ENCODE measurements around the gene NLRP4.

The NLRP4 gene

GRCh38 chr19:55836340-55836739 is at the start of gene NLRP4:
TSS of gene NLRP4 (plus strand) at chr19:55836540. CDS start at chr19:55852081, 15,541 bp downstream.
- DNase-seq, result no peak

- DNase-seq, result no peak
Measured at GRCh38 chr19:55795021-55795420, 41.3 kb upstream of the NLRP4 start.

- DNase-seq, result no peak
Measured at GRCh38 chr19:55801416-55801815, 34.9 kb upstream of the NLRP4 start.

- no peak for DNase-seq
Measured at GRCh38 chr19:55802281-55802680, 34.1 kb upstream of the NLRP4 start.

- DNase-seq, result peak; percentile 95 to 99
Measured at GRCh38 chr19:55809381-55810058, 26.8 kb upstream of the NLRP4 start.

- DNase-seq, result no peak
Measured at GRCh38 chr19:55811340-55811739, 25.0 kb upstream of the NLRP4 start.

- DNase-seq, result no peak
Measured at GRCh38 chr19:55812449-55812848, 23.9 kb upstream of the NLRP4 start.

- no peak for DNase-seq
Measured at GRCh38 chr19:55813906-55814305, 22.4 kb upstream of the NLRP4 start.

GRCh38 chr19:55820037-55820436 is 16.3 kb upstream of the NLRP4 start:
- DNase-seq, result no peak

- DNase-seq, result no peak
Measured at GRCh38 chr19:55830656-55831055, 5.7 kb upstream of the NLRP4 start.

GRCh38 chr19:55831846-55832245 is 4.5 kb upstream of the NLRP4 start, which contains the start of gene NLRP11:
TSS of gene NLRP11 (minus strand) at chr19:55831999. CDS start at chr19:55818174, 13,825 bp downstream.
- DNase-seq, result no peak

- DNase-seq, result no peak
Measured at GRCh38 chr19:55832676-55833075, 3.7 kb upstream of the NLRP4 start.

- DNase-seq, result no peak
Measured at GRCh38 chr19:55838251-55838650, 1.9 kb downstream of the NLRP4 start.

GRCh38 chr19:55838906-55839305 is 2.6 kb downstream of the NLRP4 start:
- no peak for DNase-seq

- no peak for DNase-seq
Measured at GRCh38 chr19:55855160-55855559, 18.8 kb downstream of the NLRP4 start.

- no peak for DNase-seq
Measured at GRCh38 chr19:55857149-55857548, 20.8 kb downstream of the NLRP4 start.

- no peak for DNase-seq
Measured at GRCh38 chr19:55857974-55858373, 21.6 kb downstream of the NLRP4 start.

- no peak for DNase-seq
Measured at GRCh38 chr19:55858401-55858800, 22.1 kb downstream of the NLRP4 start.

- no peak for DNase-seq
Measured at GRCh38 chr19:55858969-55859368, 22.6 kb downstream of the NLRP4 start.

- no peak for DNase-seq
Measured at GRCh38 chr19:55866521-55866920, 30.2 kb downstream of the NLRP4 start.

- DNase-seq, result no peak
Measured at GRCh38 chr19:55867101-55867500, 30.8 kb downstream of the NLRP4 start.

- DNase-seq, result no peak
Measured at GRCh38 chr19:55870736-55871135, 34.4 kb downstream of the NLRP4 start.

- no peak for DNase-seq
Measured at GRCh38 chr19:55877211-55877610, 40.9 kb downstream of the NLRP4 start.

GRCh38 chr19:55882626-55883025 is 46.3 kb downstream of the NLRP4 start:
- no peak for DNase-seq

- no peak for DNase-seq
Measured at GRCh38 chr19:55898911-55899310, 62.6 kb downstream of the NLRP4 start.
